Naive thymus-derived CD8-positive, alpha-beta T cell (primary cell): ENCODE measurements around the gene SUZ12. TPM values are rescaled to one million over a fixed set of nuclear protein-coding genes. Genes with fewer than 3 reads are reported as not detected.
A peak's percentile ranks its signal among the peaks of the same experiment; 100 is the strongest.
"Not testable (repeated sequence)": the region's sequence is repeated elsewhere in the genome, so short reads cannot be mapped to it uniquely, and the experiment has no call there.

Experiments
- ATAC-seq, 2 donors: fragments of 150-1000 bp; cut with Tn5 transposase in 1 of 2; sonication (Bioruptor Pico), chemical (Tn5 transposase) in 1 of 2; 1 replicate in 1 of 2; 2 replicates in 1 of 2; pipeline ENCODE4 v1.10.0; 2021; ENCODE audit warnings: mild to moderate bottlenecking in 2 of 2, moderate library complexity in 2 of 2
- POLR2A ChIA-PET: fragments of 350-600 bp; sonication (Branson Sonifier 250); formaldehyde crosslinking; loops from one replicate; lab custom pipeline; 2021; ENCODE audit warnings: antibody characterized with exemption; lab: Charles Lee
- DNase-seq, 10 donors: peaks; one replicate each; pipeline versions ENCODE4 v3.0.0 to v3.0.0-alpha.2; 2020 to 2022
- H3K27ac Mint-ChIP-seq, 10 donors: one replicate each; pipeline ENCODE4 v1.8.0; 2020 to 2022; ENCODE audit warnings: mild to moderate bottlenecking in 10 of 10, mixed read lengths in 10 of 10, moderate library complexity in 4 of 10, inconsistent platforms in 1 of 10
- H3K27me3 Mint-ChIP-seq, 5 donors: one replicate each; pipeline ENCODE4 v1.8.0; 2021 to 2022; ENCODE audit warnings: mixed read lengths in 5 of 5
- H3K36me3 Mint-ChIP-seq, 3 donors: one replicate each; pipeline ENCODE4 v1.8.0; 2020 to 2022; ENCODE audit warnings: mixed read lengths in 3 of 3, mild to moderate bottlenecking in 2 of 3, inconsistent platforms in 1 of 3
- H3K4me1 Mint-ChIP-seq, 4 donors: one replicate each; pipeline ENCODE4 v1.8.0; 2021 to 2022; ENCODE audit warnings: mixed read lengths in 4 of 4
- H3K4me3 Mint-ChIP-seq, 10 donors: one replicate each; pipeline ENCODE4 v1.8.0; 2020 to 2022; ENCODE audit warnings: mild to moderate bottlenecking in 10 of 10, mixed read lengths in 10 of 10, moderate library complexity in 6 of 10, inconsistent platforms in 1 of 10
- H3K9me3 Mint-ChIP-seq, 9 donors: one replicate each; pipeline ENCODE4 v1.8.0; 2020 to 2022; ENCODE audit warnings: mixed read lengths in 9 of 9, mild to moderate bottlenecking in 3 of 9, inconsistent platforms in 1 of 9, moderate library complexity in 1 of 9
- polyA plus RNA-seq, 3 donors: library from polyadenylated mRNA; unstranded; fragments of 300-500 nt; fragmentation: Illumina TruSeq; gene quantifications; one replicate each; pipeline ENCODE4 v1.2.3, GENCODE V29; 2021
- total RNA-seq, 8 experiments: library from RNA in 2 of 8; stranded (reverse) in 2 of 8; gene quantifications; one replicate each; pipeline ENCODE4 v1.2.3 and lab custom pipeline; 2021 to 2026

SUZ12 gene
- total and polyA plus RNA-seq, 5 experiments from 2014 or later, result 17.9 to 40.0 (median 20.3) TPM

DNA sequence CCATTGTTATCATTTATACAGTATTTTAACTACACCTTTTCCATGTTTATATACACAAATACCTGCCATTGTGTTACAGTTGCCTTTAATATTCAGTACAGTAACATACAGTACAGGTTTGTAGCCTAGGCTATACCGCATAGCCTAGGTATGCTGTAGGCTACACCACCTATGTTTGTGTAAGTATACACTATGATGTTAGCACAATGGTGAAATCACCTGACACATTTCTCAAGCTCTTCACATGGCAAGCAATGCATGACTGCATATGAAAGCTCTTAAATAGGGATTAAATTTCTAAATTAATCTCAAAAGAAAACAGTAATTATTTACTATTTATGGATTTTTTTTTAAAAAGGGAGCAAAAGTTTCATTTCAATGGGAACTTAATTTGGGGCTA, 82.4 kb downstream of the SUZ12 start:
- no peaks in the 10 kb centered on the region for H3K27me3 Mint-ChIP-seq
- POLR2A ChIA-PET, result interaction anchor here (1.4 kb wide), 1 partner anchor 12 kb away, joined by 4 read pairs; the partner anchor contains the start of gene LRRC37B
- peaks cover 0 to 51% (median 4%) of the 10 kb centered on the region in 3 donors for H3K36me3 Mint-ChIP-seq
- H3K9me3 Mint-ChIP-seq, result no peaks in the 10 kb centered on the region
- no peak overlapping the region for H3K27ac Mint-ChIP-seq
- DNase-seq (no peak), ATAC-seq (no peak)
- peaks cover 8 to 34% (median 19%) of the 10 kb centered on the region in 4 donors for H3K4me1 Mint-ChIP-seq
- H3K4me3 Mint-ChIP-seq, result no peak overlapping the region

DNA sequence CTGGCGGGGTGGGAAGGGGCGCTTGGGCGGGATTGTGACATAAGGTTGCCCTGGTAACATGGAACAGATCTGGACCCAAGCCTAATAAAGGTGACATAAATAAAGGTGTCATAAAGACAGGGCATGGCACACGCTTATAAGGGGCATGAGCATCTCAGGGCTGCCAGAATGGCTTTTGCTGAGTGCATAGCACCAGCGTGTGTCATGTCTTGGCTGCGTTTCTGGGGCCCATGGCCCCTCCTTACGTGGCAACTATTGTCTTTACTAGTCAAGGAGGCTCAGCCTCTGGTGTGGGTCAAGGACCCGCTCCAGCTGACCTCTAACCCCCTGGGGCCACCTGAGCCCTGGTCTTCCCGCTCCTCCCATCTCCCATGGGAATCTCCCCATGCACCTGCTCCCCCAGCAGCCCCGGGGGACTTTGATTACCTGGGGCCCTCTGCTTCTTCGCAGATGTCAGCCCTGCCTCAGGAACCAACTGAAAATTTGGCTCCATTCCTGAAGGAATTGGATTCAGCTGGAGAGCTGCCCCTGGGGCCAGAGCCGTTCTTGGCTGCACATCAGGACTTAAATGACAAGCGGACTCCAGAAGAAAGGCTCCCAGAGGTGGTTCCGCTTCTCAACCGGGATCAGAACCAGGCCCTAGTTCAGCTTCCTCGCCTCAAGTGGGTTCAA, 84.3 kb downstream of the SUZ12 start:
- peaks cover 5 to 27% (median 11%) of the 10 kb centered on the region in 4 donors for H3K4me1 Mint-ChIP-seq
- no peaks in the 10 kb centered on the region for H3K27me3 Mint-ChIP-seq
- no peaks in the 10 kb centered on the region for H3K9me3 Mint-ChIP-seq
- POLR2A ChIA-PET, result no interaction called here
- no peak overlapping the region for H3K27ac Mint-ChIP-seq
- ATAC-seq (no peak), DNase-seq (no peak)
- H3K4me3 Mint-ChIP-seq, result no peak overlapping the region
- peaks cover 0 to 58% (median 4%) of the 10 kb centered on the region in 3 donors for H3K36me3 Mint-ChIP-seq

DNA sequence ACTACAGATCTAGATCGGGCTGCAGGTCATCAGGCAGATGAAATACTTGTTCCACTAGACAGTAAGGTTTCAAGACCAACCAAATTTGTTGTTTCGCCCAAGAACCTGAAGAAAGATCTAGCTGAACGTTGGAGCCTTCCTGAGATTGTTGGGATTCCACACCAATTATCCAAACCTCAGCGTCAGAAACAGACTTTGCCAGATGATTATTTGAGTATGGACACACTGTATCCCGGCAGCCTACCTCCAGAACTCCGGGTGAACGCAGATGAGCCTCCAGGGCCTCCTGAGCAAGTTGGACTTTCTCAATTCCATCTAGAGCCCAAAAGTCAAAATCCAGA, 84.8 kb downstream of the SUZ12 start:
- POLR2A ChIA-PET, result no interaction called here
- DNase-seq (no peak), ATAC-seq (no peak)
- no peaks in the 10 kb centered on the region for H3K9me3 Mint-ChIP-seq
- H3K4me3 Mint-ChIP-seq, result no peak overlapping the region
- H3K36me3 Mint-ChIP-seq, result peaks cover 0 to 62% (median 4%) of the 10 kb centered on the region in 3 donors
- H3K4me1 Mint-ChIP-seq, result peaks cover 3 to 22% (median 6%) of the 10 kb centered on the region in 4 donors
- no peaks in the 10 kb centered on the region for H3K27me3 Mint-ChIP-seq
- H3K27ac Mint-ChIP-seq, result no peak overlapping the region

DNA sequence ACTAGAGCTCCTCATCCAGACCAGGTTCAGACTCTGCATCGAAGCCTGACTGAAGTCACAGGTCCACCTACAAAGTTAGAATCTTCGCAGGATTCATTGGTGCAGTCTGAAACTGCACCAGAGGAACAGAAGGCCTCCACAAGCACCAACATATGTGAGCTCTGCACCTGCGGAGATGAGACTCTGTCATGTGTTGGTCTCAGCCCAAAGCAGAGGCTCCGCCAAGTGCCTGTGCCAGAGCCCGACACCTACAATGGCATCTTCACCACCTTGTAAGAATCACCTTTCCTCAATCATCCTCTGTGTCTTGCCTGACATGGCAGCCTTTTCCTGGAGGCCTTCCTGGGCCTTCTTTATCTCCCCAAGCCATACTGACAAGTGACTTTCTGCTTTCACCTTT, 85.7 kb downstream of the SUZ12 start:
- peaks cover 0 to 13% (median 3%) of the 10 kb centered on the region in 4 donors for H3K4me1 Mint-ChIP-seq
- H3K27me3 Mint-ChIP-seq, ATAC-seq, H3K4me3 Mint-ChIP-seq, POLR2A ChIA-PET, H3K9me3 Mint-ChIP-seq, H3K27ac Mint-ChIP-seq, DNase-seq: not testable (repeated sequence)
- peaks cover 0 to 64% (median 6%) of the 10 kb centered on the region in 3 donors for H3K36me3 Mint-ChIP-seq

DNA sequence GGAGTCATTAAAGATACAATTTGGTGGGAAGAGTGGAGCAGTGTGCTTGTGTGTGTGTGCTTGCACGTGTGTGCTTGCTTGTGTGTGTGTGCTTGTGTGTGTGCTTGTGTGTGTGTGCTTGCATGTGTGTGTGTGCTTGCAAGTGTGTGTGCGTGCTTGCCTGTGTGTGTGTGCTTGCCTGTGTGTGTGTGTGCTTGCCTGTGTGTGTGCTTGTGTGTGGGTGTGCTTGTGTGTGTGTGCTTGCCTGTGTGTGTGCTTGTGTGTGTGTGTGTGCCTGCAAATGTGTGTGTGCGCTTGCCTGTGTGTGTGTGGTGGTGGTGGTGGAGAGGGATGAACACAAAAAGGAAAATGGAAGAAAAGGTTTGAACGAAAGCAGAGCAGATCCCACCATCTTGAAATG, 90.5 kb downstream of the SUZ12 start:
- H3K4me3 Mint-ChIP-seq, ATAC-seq, H3K4me1 Mint-ChIP-seq, H3K9me3 Mint-ChIP-seq, DNase-seq, POLR2A ChIA-PET, H3K27me3 Mint-ChIP-seq: not testable (repeated sequence)
- peaks cover 0 to 27% (median 2%) of the 10 kb centered on the region in 3 donors for H3K36me3 Mint-ChIP-seq
- peak overlapping the region in 1 of 10 donors; percentile 63 for H3K27ac Mint-ChIP-seq

DNA sequence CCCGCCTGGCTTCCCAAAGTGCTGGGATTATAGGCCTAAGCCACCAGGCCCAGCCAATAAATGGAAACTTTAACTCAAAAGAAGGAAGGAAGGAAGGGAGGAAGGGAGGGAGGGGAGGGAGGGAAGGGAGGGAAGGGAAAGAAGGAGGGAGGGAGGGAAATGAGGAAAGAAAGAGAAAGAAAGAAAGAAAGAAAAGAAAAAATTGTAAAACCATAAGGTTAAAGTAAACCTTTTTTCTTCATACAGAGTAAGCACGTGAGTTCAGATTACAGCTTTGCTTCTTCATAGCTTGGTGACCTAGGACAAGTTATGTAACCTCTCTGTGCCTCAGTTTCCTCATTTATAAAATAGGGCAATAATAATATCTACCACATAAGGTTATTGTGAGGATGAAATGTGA, 96.4 kb downstream of the SUZ12 start:
- peaks cover 0 to 47% (median 14%) of the 10 kb centered on the region in 3 donors for H3K36me3 Mint-ChIP-seq
- POLR2A ChIA-PET, result no interaction called here
- peak overlapping the region in 2 of 10 donors; percentile 55 to 70 for H3K27ac Mint-ChIP-seq
- no peaks in the 10 kb centered on the region for H3K9me3 Mint-ChIP-seq
- no peak overlapping the region for H3K4me3 Mint-ChIP-seq
- no peaks in the 10 kb centered on the region for H3K4me1 Mint-ChIP-seq
- H3K27me3 Mint-ChIP-seq, result no peaks in the 10 kb centered on the region
- DNase-seq, result no peak
- ATAC-seq, result no peak

DNA sequence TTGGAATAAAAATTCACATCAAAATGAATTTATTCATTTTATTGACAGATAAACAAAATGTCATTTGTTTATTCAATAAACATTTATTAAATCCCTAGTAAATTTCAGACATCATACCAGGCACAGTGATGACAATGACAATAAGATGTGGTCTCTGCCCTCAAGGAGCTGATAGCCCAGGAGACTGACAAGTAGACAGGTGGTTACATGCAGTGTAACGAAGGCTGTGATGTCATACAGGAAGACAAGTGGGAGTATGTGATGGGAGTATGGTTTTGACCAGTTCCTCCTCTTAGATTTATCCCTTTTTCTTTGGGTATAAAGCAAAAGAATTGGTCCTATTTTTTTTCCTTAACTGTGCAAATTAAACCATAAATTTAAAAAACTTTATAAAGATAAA, 97.0 kb downstream of the SUZ12 start:
- H3K4me3 Mint-ChIP-seq, ATAC-seq, POLR2A ChIA-PET, DNase-seq, H3K27me3 Mint-ChIP-seq, H3K4me1 Mint-ChIP-seq, H3K9me3 Mint-ChIP-seq: not testable (repeated sequence)
- Mint-ChIP-seq H3K27ac (peak overlapping the region in 1 of 10 donors; percentile 19), H3K36me3 (peaks cover 0 to 50% (median 14%) of the 10 kb centered on the region in 3 donors)

DNA sequence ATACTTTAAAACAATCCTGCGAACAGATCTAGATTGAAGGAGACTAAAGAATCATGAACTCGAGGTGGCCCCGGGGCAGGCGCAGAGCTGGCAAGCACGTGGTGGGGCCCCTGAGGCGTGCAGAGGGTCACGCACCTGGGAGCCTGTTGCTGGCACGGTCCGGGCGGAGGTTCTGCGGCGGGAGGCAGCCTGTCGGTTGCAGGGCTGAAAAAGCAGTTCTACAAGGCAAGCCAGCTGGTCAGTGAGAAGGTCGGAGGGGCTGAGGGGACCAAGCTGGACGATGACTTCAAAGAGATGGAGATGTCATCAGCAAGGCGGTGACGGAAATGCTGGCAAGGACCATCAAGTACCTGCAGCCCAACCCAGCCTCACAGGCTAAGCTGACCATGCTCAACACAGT, 103.4 kb downstream of the SUZ12 start:
- not testable (repeated sequence) for H3K4me3 Mint-ChIP-seq, H3K4me1 Mint-ChIP-seq
- H3K36me3 Mint-ChIP-seq, result peaks cover 6 to 51% (median 9%) of the 10 kb centered on the region in 3 donors

DNA sequence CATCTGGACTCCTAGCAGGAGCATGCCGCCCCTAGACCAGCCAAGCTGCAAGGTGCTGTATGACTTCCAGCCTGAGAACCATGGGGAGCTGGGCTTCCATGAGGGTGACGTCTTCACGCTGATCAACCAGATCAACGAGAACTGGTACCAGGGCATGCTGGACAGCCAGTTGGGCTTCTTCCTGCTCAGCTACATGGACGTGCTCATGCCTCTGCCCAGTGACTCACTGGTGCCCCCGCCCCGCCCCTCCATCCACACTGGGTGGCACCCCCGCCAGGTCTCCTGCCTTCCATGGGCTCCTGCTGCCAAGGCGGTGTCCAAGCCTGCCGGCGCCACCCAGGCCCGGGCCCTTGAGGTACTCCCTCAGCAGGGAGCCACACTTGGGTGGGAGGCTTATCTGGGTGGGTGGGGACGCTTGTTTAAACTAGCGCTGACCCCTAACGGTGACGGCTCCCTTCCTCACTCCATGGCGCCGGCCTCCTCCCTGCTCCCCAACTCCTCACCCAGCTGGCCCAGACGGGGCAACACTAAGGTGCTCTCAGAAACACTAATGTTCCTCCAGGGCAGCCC, 104.6 kb downstream of the SUZ12 start:
- H3K4me3 Mint-ChIP-seq, H3K27me3 Mint-ChIP-seq, ATAC-seq, DNase-seq, H3K9me3 Mint-ChIP-seq, H3K4me1 Mint-ChIP-seq, POLR2A ChIA-PET: not testable (repeated sequence)
- Mint-ChIP-seq H3K36me3 (peaks cover 6 to 43% (median 8%) of the 10 kb centered on the region in 3 donors), H3K27ac (peak overlapping the region in 1 of 10 donors; percentile 22)

More for the DNA sequence above, 103.4 kb downstream of the SUZ12 start:
- H3K27me3 Mint-ChIP-seq, POLR2A ChIA-PET, DNase-seq, ATAC-seq, H3K27ac Mint-ChIP-seq, H3K9me3 Mint-ChIP-seq: not testable (repeated sequence)

DNA sequence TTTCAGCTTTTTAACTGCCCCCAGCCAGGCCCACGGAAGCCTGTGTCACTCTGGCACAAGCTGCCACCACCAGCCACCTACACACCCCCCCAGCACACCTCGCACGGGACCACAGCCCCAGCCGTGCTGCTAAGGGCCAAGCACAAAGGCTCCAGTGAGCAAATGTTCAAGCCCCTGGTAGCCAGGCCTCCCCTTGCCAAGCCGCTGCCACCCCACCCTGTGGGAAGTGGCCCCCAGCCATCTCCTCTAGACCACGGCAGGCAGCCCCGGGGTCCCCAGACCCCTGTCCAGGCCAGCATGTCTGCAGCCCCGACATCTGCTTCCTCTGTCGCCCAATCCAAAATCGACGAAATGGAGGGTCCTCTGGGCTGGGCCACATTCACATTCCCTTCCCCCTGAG, 105.5 kb downstream of the SUZ12 start:
- H3K27ac Mint-ChIP-seq, result not testable (repeated sequence)

DNA sequence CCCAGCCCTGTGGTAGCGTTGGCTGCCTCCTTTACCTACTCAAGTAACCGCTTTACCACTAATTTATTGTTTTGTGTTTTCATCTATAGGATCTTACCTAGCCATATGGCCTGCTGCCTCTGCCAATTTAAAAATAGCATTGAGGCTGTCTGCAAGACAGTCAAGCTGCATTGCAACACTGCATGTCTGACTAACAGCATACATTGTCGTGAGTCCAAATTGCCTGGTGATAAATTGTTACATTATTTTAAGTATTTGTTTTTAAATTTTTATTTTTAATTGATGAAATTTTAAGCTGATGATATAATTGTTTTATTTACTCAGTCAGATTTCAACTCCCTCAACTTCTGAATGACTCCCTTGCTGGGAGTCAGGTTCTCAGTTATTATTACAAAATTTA, 108.8 kb downstream of the SUZ12 start:
- H3K9me3 Mint-ChIP-seq, POLR2A ChIA-PET, DNase-seq, H3K27me3 Mint-ChIP-seq, ATAC-seq, H3K4me1 Mint-ChIP-seq, H3K4me3 Mint-ChIP-seq: not testable (repeated sequence)
- H3K27ac Mint-ChIP-seq, result peak overlapping the region in 1 of 10 donors; percentile 40
- H3K36me3 Mint-ChIP-seq, result peaks cover 0 to 31% (median 2%) of the 10 kb centered on the region in 3 donors

More for the DNA sequence above, 105.5 kb downstream of the SUZ12 start:
- DNase-seq, H3K27me3 Mint-ChIP-seq, H3K4me1 Mint-ChIP-seq, H3K4me3 Mint-ChIP-seq, ATAC-seq, H3K9me3 Mint-ChIP-seq, POLR2A ChIA-PET: not testable (repeated sequence)
- peaks cover 4 to 35% (median 6%) of the 10 kb centered on the region in 3 donors for H3K36me3 Mint-ChIP-seq

DNA sequence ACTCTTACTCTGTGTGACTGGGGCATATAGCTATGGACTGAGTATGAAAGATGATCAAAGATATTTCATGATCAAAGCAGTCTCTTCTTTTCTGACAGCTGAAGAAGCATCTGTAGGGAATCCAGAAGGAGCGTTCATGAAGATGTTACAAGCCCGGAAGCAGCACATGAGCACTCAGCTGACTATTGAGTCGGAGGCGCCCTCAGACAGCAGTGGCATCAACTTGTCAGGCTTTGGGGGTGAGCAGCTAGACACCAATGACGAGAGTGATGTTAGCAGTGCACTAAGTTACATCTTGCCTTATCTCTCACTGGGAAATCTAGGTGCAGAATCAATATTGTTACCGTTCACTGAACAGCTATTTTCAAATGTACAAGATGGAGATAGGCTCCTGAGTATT, 110.9 kb downstream of the SUZ12 start:
- DNase-seq, H3K4me1 Mint-ChIP-seq, H3K27ac Mint-ChIP-seq, H3K27me3 Mint-ChIP-seq, ATAC-seq, POLR2A ChIA-PET, H3K4me3 Mint-ChIP-seq, H3K9me3 Mint-ChIP-seq: not testable (repeated sequence)
- H3K36me3 Mint-ChIP-seq, result peaks cover 0 to 36% (median 2%) of the 10 kb centered on the region in 3 donors
